Left lung (tissue), 10 donors: ENCODE results near the gene FAAH. TPM values are rescaled to one million over a fixed set of nuclear protein-coding genes. Genes with fewer than 3 reads are reported as not detected.

Source experiments
- ATAC-seq: fragments of 200-7000 bp; cut with Tn5 transposase; one replicate; pipeline ENCODE4 v1.9.1; 2020; ENCODE audit warnings: moderate library complexity
- DNase-seq, 4 donors: peaks; one replicate each; pipeline ENCODE4 v3.0.0-alpha.2; 2013 to 2020
- H3K27ac ChIP-seq, 2 donors: fragments of 200-600 bp; sonication (generic) in 1 of 2; one replicate each; pipeline versions ENCODE4 v1.5.0 to v1.8.0; 2020 to 2021
- H3K27me3 ChIP-seq, 2 donors: fragments of 200-600 bp; sonication (generic) in 1 of 2; one replicate each; pipeline versions ENCODE4 v1.5.0 to v1.8.0; 2020 to 2021
- H3K36me3 ChIP-seq, 2 donors: fragments of 200-600 bp; sonication (generic) in 1 of 2; one replicate each; pipeline versions ENCODE4 v1.5.0 to v1.8.0; 2020 to 2021
- H3K4me1 ChIP-seq, 2 donors: fragments of 200-600 bp; one replicate each; pipeline ENCODE4 v1.8.0; 2021
- H3K4me3 ChIP-seq, 2 donors: fragments of 200-600 bp; sonication (generic) in 1 of 2; one replicate each; pipeline versions ENCODE4 v1.5.0 to v1.8.0; 2020 to 2021; ENCODE audit warnings: mild to moderate bottlenecking in 1 of 2
- H3K9me3 ChIP-seq, 2 donors: fragments of 200-600 bp; sonication (generic) in 1 of 2; one replicate each; pipeline versions ENCODE4 v1.5.0 to v1.8.0; 2020 to 2021
- CTCF ChIP-seq, 2 donors: fragments of 200-600 bp; sonication (generic) in 1 of 2; IDR thresholded peaks; one replicate each; pipeline versions ENCODE4 v1.5.0 to v1.8.0; 2021; ENCODE audit warnings: antibody characterized with exemption in 2 of 2
- intact Hi-C, 2 donors: fragments of 100-400 bp; cut with DNase I; formaldehyde crosslinking; loops; one replicate each; pipeline versions ENCODE4 v1.11.2 to v1.14.2; 2022
- polyA plus RNA-seq, 6 donors: library from polyadenylated mRNA; unstranded; fragments of 120-200 nt; gene quantifications; one replicate each; pipeline ENCODE4 v1.2.1, GENCODE V29; 2013; ENCODE audit not compliant: insufficient read length in 6 of 6
- total RNA-seq, 2 donors: library from RNA; stranded (reverse); fragmentation: NEBNext Ultra II Directional; extraction: Animal tissue kit (Norgen Biotek cat#: 25700); gene quantifications; one replicate each; pipeline ENCODE4 v1.2.1, GENCODE V29; 2021
- donor health status: DM: no; HTN: yes; CAD: no.
- donor health status: DM: no; HTN: no; CAD: no.

The FAAH gene
- total and polyA plus RNA-seq, 8 donors: 16.3 to 26.7 (median 23.5) TPM

- DNase-seq (peak; percentile 53 to 87 (median 64)), ATAC-seq (peak; percentile 92)
- Histone ChIP-seq H3K36me3 (no peaks in the 10 kb centered on the region), H3K4me1 (peaks cover 0 to 11% of the 10 kb centered on the region in 2 donors), H3K27me3 (peaks cover 11 to 29% of the 10 kb centered on the region in 2 donors), H3K27ac (no peak overlapping the region), H3K9me3 (no peaks in the 10 kb centered on the region), H3K4me3 (peak overlapping the region; percentile 23 to 33)
- intact Hi-C loops: no loop called here
- TF ChIP-seq CTCF (IDR thresholded peaks at IDR 0.05): peak; percentile 88 to 98
These were observed 48.4 kb downstream of the FAAH start for GRCh38 chr1:46442317-46443161.

DNA sequence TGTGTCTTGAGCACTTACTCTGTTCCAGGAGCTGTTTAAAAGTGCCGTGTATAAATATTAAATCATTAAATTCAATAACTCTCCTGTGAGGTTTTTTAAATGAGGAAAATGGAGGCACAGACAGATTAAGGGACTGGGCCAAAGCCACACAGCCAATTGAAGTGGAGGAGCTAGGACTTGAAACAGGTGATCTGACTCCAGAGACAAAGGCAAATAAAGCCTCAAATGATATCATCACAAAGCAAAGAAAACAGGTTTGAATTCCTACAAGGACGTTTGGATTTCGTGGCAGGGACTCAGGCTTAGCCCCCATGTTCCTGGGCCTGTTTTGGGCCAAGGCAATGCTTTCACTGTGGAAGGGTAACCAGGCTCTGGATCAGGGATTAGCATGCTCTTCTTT is 50.3 kb downstream of the FAAH start:
- Histone ChIP-seq H3K27me3 (peaks cover 30 to 48% of the 10 kb centered on the region in 2 donors), H3K36me3 (no peaks in the 10 kb centered on the region), H3K9me3 (no peaks in the 10 kb centered on the region), H3K4me1 (peaks cover 0 to 24% of the 10 kb centered on the region in 2 donors), H3K4me3 (no peak overlapping the region), H3K27ac (no peak overlapping the region)
- intact Hi-C loops: no loop called here
- ATAC-seq: no peak
- TF ChIP-seq CTCF (IDR thresholded peaks at IDR 0.05): no peak
- DNase-seq: no peak

DNA sequence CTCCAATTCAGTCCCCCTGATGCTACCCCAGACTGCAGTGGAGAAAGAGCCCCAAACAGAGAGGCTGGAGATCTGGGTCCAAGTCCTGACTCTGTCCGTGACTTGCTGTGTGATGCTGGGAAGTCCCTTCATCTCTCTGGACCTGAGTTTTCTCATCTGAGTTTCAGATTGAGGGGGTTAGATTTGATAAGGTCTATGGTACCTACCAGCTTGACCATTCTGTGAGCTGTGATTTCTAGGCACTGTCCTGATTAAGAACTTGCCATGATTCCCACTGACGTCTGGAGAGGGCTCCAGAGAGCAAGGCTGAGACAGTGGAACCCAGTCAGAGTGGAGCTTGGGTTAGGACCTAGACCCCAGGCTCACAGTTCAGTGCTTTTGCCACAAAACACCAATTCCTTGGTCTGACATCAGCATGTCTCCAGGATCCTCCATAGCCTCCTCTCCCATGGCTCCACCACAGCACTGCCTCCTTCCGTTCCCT is 51.7 kb downstream of the FAAH start:
- H3K36me3 ChIP-seq: no peaks in the 10 kb centered on the region
- peaks cover 31 to 62% of the 10 kb centered on the region in 2 donors for H3K27me3 ChIP-seq
- intact Hi-C loops: loop anchor here in 1 of 2 donors (2.0 kb wide), 1 partner anchor 79 kb away; no protein-coding TSS in a partner anchor
- no peak for ATAC-seq
- H3K9me3 ChIP-seq: no peaks in the 10 kb centered on the region
- H3K4me3 ChIP-seq: no peak overlapping the region
- H3K4me1 ChIP-seq: peaks cover 0 to 24% of the 10 kb centered on the region in 2 donors
- no peak for TF ChIP-seq CTCF (IDR thresholded peaks at IDR 0.05)
- no peak for DNase-seq
- no peak overlapping the region for H3K27ac ChIP-seq

GRCh38 chr1:46446646-46447498 is 52.8 kb downstream of the FAAH start:
- ATAC-seq: peak; percentile 69
- peak; percentile 75 to 81 for TF ChIP-seq CTCF (IDR thresholded peaks at IDR 0.05)
- H3K4me3 ChIP-seq: no peak overlapping the region
- H3K27ac ChIP-seq: no peak overlapping the region
- H3K27me3 ChIP-seq: peaks cover 31 to 71% of the 10 kb centered on the region in 2 donors
- H3K9me3 ChIP-seq: no peaks in the 10 kb centered on the region
- peaks cover 0 to 24% of the 10 kb centered on the region in 2 donors for H3K4me1 ChIP-seq
- H3K36me3 ChIP-seq: no peaks in the 10 kb centered on the region
- intact Hi-C loops: loop anchor here in 1 of 2 donors (2.0 kb wide), 1 partner anchor 78 kb away; no protein-coding TSS in a partner anchor
- DNase-seq: peak; percentile 59 to 90 (median 70)
